Thymus (tissue), 14 donors: ENCODE data around the gene TRIM14. TPM values are rescaled to one million over a fixed set of nuclear protein-coding genes. Genes with fewer than 3 reads are reported as not detected.

Source experiments
- DNase-seq, 9 donors: peaks; one replicate each; pipeline ENCODE4 v3.0.0-alpha.2; 2013; ENCODE audit warnings: low spot score in 9 of 9, low read depth in 6 of 9, missing footprints in 1 of 9
- H3K27ac ChIP-seq, 2 donors: one replicate each; pipeline ENCODE4 v1.5.1; 2013; ENCODE audit warnings: control low read depth in 1 of 2, low read depth in 1 of 2, low read length in 1 of 2, mild to moderate bottlenecking in 1 of 2, moderate library complexity in 1 of 2
- H3K27me3 ChIP-seq, 2 donors: one replicate each; pipeline ENCODE4 v1.5.1; 2013; ENCODE audit warnings: low read length in 1 of 2; ENCODE audit not compliant: control insufficient read depth in 2 of 2, insufficient read depth in 1 of 2
- H3K36me3 ChIP-seq, 2 donors: one replicate each; pipeline ENCODE4 v1.5.1; 2013; ENCODE audit warnings: low read length in 1 of 2, mild to moderate bottlenecking in 1 of 2, moderate library complexity in 1 of 2; ENCODE audit not compliant: control insufficient read depth in 2 of 2, insufficient read depth in 2 of 2
- H3K4me1 ChIP-seq, 2 donors: one replicate each; pipeline ENCODE4 v1.5.1; 2013; ENCODE audit warnings: low read length in 2 of 2; ENCODE audit not compliant: control insufficient read depth in 2 of 2, insufficient read depth in 2 of 2
- H3K4me3 ChIP-seq, 2 donors: one replicate each; pipeline ENCODE4 v1.5.1; 2013; ENCODE audit warnings: low read length in 2 of 2, control low read depth in 1 of 2, mild to moderate bottlenecking in 1 of 2
- H3K9me3 ChIP-seq, 2 donors: one replicate each; pipeline ENCODE4 v1.5.1; 2013; ENCODE audit warnings: low read length in 1 of 2, mild to moderate bottlenecking in 1 of 2; ENCODE audit not compliant: control insufficient read depth in 2 of 2, insufficient read depth in 1 of 2
- WGBS: extraction: QIAGEN DNeasy Blood & Tissue Kit; methylation state at CpG from one replicate; pipeline ENCODE4 v1.1.7; 2013; 5-methylcytosine and 5-hydroxymethylcytosine counted together
- long read RNA-seq, 10 donors: transcript quantifications; one replicate each; lab custom pipeline, GENCODE V29; 2026
- polyA plus RNA-seq: library from polyadenylated mRNA; stranded (reverse); fragments of 200-250 nt; gene quantifications from one replicate; pipeline ENCODE4 v1.2.3, GENCODE V29; 2013
- total RNA-seq: library from RNA; stranded (reverse); fragments of 120-200 nt; gene quantifications from one replicate; pipeline ENCODE4 v1.2.4, GENCODE V29; 2013
- donor health status: healthy.

TRIM14 gene
- total RNA-seq (12.7 TPM), polyA plus RNA-seq (16.4 TPM)
- long read RNA-seq, donor 1, full-length matches to known transcripts: 2 of 7 reads
- long read RNA-seq, donor 1, partial matches to known transcripts: 5 of 7 reads
- long read RNA-seq, donor 1, other reads (novel, unspliced or antisense): 0 of 7 reads
- long read RNA-seq, donor 2: 0 reads
- long read RNA-seq, donor 3, full-length matches to known transcripts: 12 of 34 reads
- long read RNA-seq, donor 3, partial matches to known transcripts: 22 of 34 reads
- long read RNA-seq, donor 3, other reads (novel, unspliced or antisense): 0 of 34 reads
- long read RNA-seq, donor 4, full-length matches to known transcripts: 4 of 4 reads
- long read RNA-seq, donor 4, partial matches to known transcripts: 0 of 4 reads
- long read RNA-seq, donor 4, other reads (novel, unspliced or antisense): 0 of 4 reads
- long read RNA-seq, donor 5, full-length matches to known transcripts: 15 of 104 reads
- long read RNA-seq, donor 5, partial matches to known transcripts: 53 of 104 reads
- long read RNA-seq, donor 5, other reads (novel, unspliced or antisense): 36 of 104 reads
- long read RNA-seq, donor 6, full-length matches to known transcripts: 20 of 20 reads
- long read RNA-seq, donor 6, partial matches to known transcripts: 0 of 20 reads
- long read RNA-seq, donor 6, other reads (novel, unspliced or antisense): 0 of 20 reads
- long read RNA-seq, donor 7, full-length matches to known transcripts: 1 of 1 reads
- long read RNA-seq, donor 7, partial matches to known transcripts: 0 of 1 reads
- long read RNA-seq, donor 7, other reads (novel, unspliced or antisense): 0 of 1 reads
- long read RNA-seq, donor 8, full-length matches to known transcripts: 3 of 25 reads
- long read RNA-seq, donor 8, partial matches to known transcripts: 11 of 25 reads
- long read RNA-seq, donor 8, other reads (novel, unspliced or antisense): 11 of 25 reads
- long read RNA-seq, donor 9, full-length matches to known transcripts: 6 of 6 reads
- long read RNA-seq, donor 9, partial matches to known transcripts: 0 of 6 reads
- long read RNA-seq, donor 9, other reads (novel, unspliced or antisense): 0 of 6 reads
- long read RNA-seq, donor 10, full-length matches to known transcripts: 2 of 26 reads
- long read RNA-seq, donor 10, partial matches to known transcripts: 24 of 26 reads
- long read RNA-seq, donor 10, other reads (novel, unspliced or antisense): 0 of 26 reads

GRCh38 chr9:98118640-98119601, at the start of gene TRIM14:
Gene TRIM14, minus strand, starts transcription at chr9:98119222. Its CDS starts 34 bp downstream, at chr9:98119188.
- DNase-seq: peak in 3 of 9 donors; percentile 48 to 76 (median 56)
- Histone ChIP-seq H3K4me3 (peak within 1 kb of the TSS; percentile 82 to 89), H3K27ac (peak within 1 kb of the TSS; percentile 92 to 99), H3K4me1 (peaks cover 22 to 46% of the 10 kb centered on the region in 2 donors), H3K9me3 (no peaks in the 10 kb centered on the region), H3K27me3 (no peaks in the 10 kb centered on the region), H3K36me3 (peaks cover 0 to 4% of the 10 kb centered on the region in 2 donors)
- WGBS: 4% methylated on average over 71 of the region's 71 CpGs

- DNase-seq: no peak
- Histone ChIP-seq H3K27me3 (no peaks in the 10 kb centered on the region), H3K36me3 (no peaks in the 10 kb centered on the region), H3K4me1 (peaks cover 7 to 39% of the 10 kb centered on the region in 2 donors), H3K27ac (no peak overlapping the region), H3K4me3 (no peak overlapping the region), H3K9me3 (no peaks in the 10 kb centered on the region)
- WGBS: 94% methylated on average over 3 of the region's 3 CpGs
Observed at GRCh38 chr9:98168153-98168780, 49.2 kb upstream of the TRIM14 start.

- 97% methylated on average over 7 of the region's 7 CpGs for WGBS
- no peak for DNase-seq
- Histone ChIP-seq H3K36me3 (no peaks in the 10 kb centered on the region), H3K4me3 (no peak overlapping the region), H3K27me3 (no peaks in the 10 kb centered on the region), H3K9me3 (no peaks in the 10 kb centered on the region), H3K27ac (no peak overlapping the region), H3K4me1 (peaks cover 7 to 26% of the 10 kb centered on the region in 2 donors)
Observed at GRCh38 chr9:98164912-98165311, 45.9 kb upstream of the TRIM14 start.

GRCh38 chr9:98162613-98163012, 43.6 kb upstream of the TRIM14 start:
- no peak for DNase-seq
- no peaks in the 10 kb centered on the region for H3K27me3 ChIP-seq
- H3K9me3 ChIP-seq: no peaks in the 10 kb centered on the region
- no peak overlapping the region for H3K4me3 ChIP-seq
- peak overlapping the region in 1 of 2 donors; percentile 56 for H3K27ac ChIP-seq
- peaks cover 7 to 15% of the 10 kb centered on the region in 2 donors for H3K4me1 ChIP-seq
- 96% methylated on average over 12 of the region's 12 CpGs for WGBS
- peaks cover 2% of the 10 kb centered on the region in 2 donors for H3K36me3 ChIP-seq

GRCh38 chr9:98161851-98162250, 42.8 kb upstream of the TRIM14 start:
- Histone ChIP-seq H3K27ac (no peak overlapping the region), H3K36me3 (peaks cover 5 to 7% of the 10 kb centered on the region in 2 donors), H3K4me1 (peaks cover 7 to 15% of the 10 kb centered on the region in 2 donors), H3K27me3 (no peaks in the 10 kb centered on the region), H3K4me3 (no peak overlapping the region), H3K9me3 (no peaks in the 10 kb centered on the region)
- no peak for DNase-seq
- WGBS: 95% methylated on average over 4 of the region's 4 CpGs

GRCh38 chr9:98159790-98160189, 40.8 kb upstream of the TRIM14 start:
- H3K27ac ChIP-seq: no peak overlapping the region
- DNase-seq: no peak
- no peak overlapping the region for H3K4me3 ChIP-seq
- H3K4me1 ChIP-seq: peaks cover 7 to 15% of the 10 kb centered on the region in 2 donors
- no peaks in the 10 kb centered on the region for H3K9me3 ChIP-seq
- peaks cover 8 to 11% of the 10 kb centered on the region in 2 donors for H3K36me3 ChIP-seq
- no peaks in the 10 kb centered on the region for H3K27me3 ChIP-seq
- 97% methylated on average over 6 of the region's 6 CpGs for WGBS

GRCh38 chr9:98159301-98159700, 40.3 kb upstream of the TRIM14 start:
- H3K9me3 ChIP-seq: no peaks in the 10 kb centered on the region
- whole genome bisulfite sequencing: 98% methylated on average over 5 of the region's 5 CpGs
- no peak overlapping the region for H3K27ac ChIP-seq
- no peak overlapping the region for H3K4me3 ChIP-seq
- peaks cover 8 to 11% of the 10 kb centered on the region in 2 donors for H3K36me3 ChIP-seq
- H3K27me3 ChIP-seq: no peaks in the 10 kb centered on the region
- no peak for DNase-seq
- peaks cover 7 to 10% of the 10 kb centered on the region in 2 donors for H3K4me1 ChIP-seq
